K562 treated with DMSO at 1 percent for 12 hours (cell line): Measurements from ENCODE around the gene NR1I3. TPM values are rescaled to one million over a fixed set of nuclear protein-coding genes. Genes with fewer than 3 reads are reported as not detected.

Source experiments
- total RNA-seq: library from RNA; unstranded; fragments of 300-600 nt; gene quantifications from 2 replicates; pipeline ENCODE4 v1.2.3, GENCODE V29; 2022; ENCODE audit not compliant: insufficient read depth

Gene NR1I3
- not detected in 2 replicates for total RNA-seq

GRCh38 chr1:161238039-161238473, at the start of gene NR1I3:
Gene NR1I3, minus strand, starts transcription at chr1:161238203. Its CDS starts 1,638 bp downstream, at chr1:161236565.

GRCh38 chr1:161258439-161259344, 20.7 kb upstream of the NR1I3 start, which contains the start of gene PCP4L1:
Gene PCP4L1, plus strand, starts transcription at chr1:161258745. Its CDS starts 230 bp downstream, at chr1:161258975.

GRCh38 chr1:161225534-161226319, 12.3 kb downstream of the NR1I3 start, which contains the start of gene TOMM40L:
Gene TOMM40L, plus strand, starts transcription at chr1:161226060. Its CDS starts 430 bp downstream, at chr1:161226490.

GRCh38 chr1:161215076-161215475, 22.9 kb downstream of the NR1I3 start, which contains the start of gene FCER1G:
Gene FCER1G, plus strand, starts transcription at chr1:161215295. Its CDS starts 27 bp downstream, at chr1:161215322.

GRCh38 chr1:161201836-161202712, 35.9 kb downstream of the NR1I3 start, which contains the start of gene NDUFS2:
Gene NDUFS2, plus strand, starts transcription at chr1:161202367. Its CDS starts 19 bp downstream, at chr1:161202386.

GRCh38 chr1:161198897-161199431, 39.0 kb downstream of the NR1I3 start, which contains the start of gene ADAMTS4:
Gene ADAMTS4, minus strand, starts transcription at chr1:161199054. Its CDS starts 427 bp downstream, at chr1:161198627.

Other genes starting within 250 kb of the NR1I3 start
- gene F11R, start 217.1 kb downstream of the NR1I3 start, total RNA-seq: 30.3 and 70.7 TPM in 2 replicates
- 2.0 TPM in 1 of 2 replicates, not detected in the other for gene TSTD1, start 199.2 kb downstream of the NR1I3 start, total RNA-seq
- gene USF1, start 192.2 kb downstream of the NR1I3 start, total RNA-seq: 60.5 and 62.8 TPM in 2 replicates
- not detected in 2 replicates for gene ARHGAP30, start 168.3 kb downstream of the NR1I3 start, total RNA-seq
- not detected in 2 replicates for gene NECTIN4, start 148.6 kb downstream of the NR1I3 start, total RNA-seq
- gene KLHDC9, start 139.8 kb downstream of the NR1I3 start, total RNA-seq: not detected in 2 replicates
- gene PFDN2, start 120.2 kb downstream of the NR1I3 start, total RNA-seq: 159 and 181 TPM in 2 replicates
- gene NIT1, start 120.1 kb downstream of the NR1I3 start, total RNA-seq: 33.4 and 47.9 TPM in 2 replicates
- gene DEDD, start 105.5 kb downstream of the NR1I3 start, total RNA-seq: 21.0 and 35.0 TPM in 2 replicates
- 87.4 and 100 TPM in 2 replicates for gene UFC1, start 84.2 kb downstream of the NR1I3 start, total RNA-seq
- 19.1 and 27.5 TPM in 2 replicates for gene USP21, start 78.7 kb downstream of the NR1I3 start, total RNA-seq
- gene PPOX, start 71.8 kb downstream of the NR1I3 start, total RNA-seq: 29.1 and 35.6 TPM in 2 replicates
- gene B4GALT3, start 60.7 kb downstream of the NR1I3 start, total RNA-seq: 64.7 and 86.5 TPM in 2 replicates
- 1.3 and 1.7 TPM in 2 replicates for gene ADAMTS4, start 39.1 kb downstream of the NR1I3 start, total RNA-seq
- gene NDUFS2, start 35.8 kb downstream of the NR1I3 start, total RNA-seq: 91.5 and 101 TPM in 2 replicates
- 3.5 TPM in 1 of 2 replicates, not detected in the other for gene FCER1G, start 22.9 kb downstream of the NR1I3 start, total RNA-seq
- gene APOA2, start 14.6 kb downstream of the NR1I3 start, total RNA-seq: not detected in 2 replicates
- 15.8 and 16.9 TPM in 2 replicates for gene TOMM40L, start 12.1 kb downstream of the NR1I3 start, total RNA-seq
- gene PCP4L1, start 20.5 kb upstream of the NR1I3 start, total RNA-seq: not detected in 2 replicates
- gene MPZ, start 71.8 kb upstream of the NR1I3 start, total RNA-seq: 3.6 and 6.8 TPM in 2 replicates
- 109 and 198 TPM in 2 replicates for gene SDHC, start 76.2 kb upstream of the NR1I3 start, total RNA-seq
- not detected in 2 replicates for gene CFAP126, start 129.7 kb upstream of the NR1I3 start, total RNA-seq